Stomach (tissue), 4 donors: Measurements from ENCODE around the gene WFDC12.

ENCODE experiments used
- EP300 ChIP-seq: sonication (generic); formaldehyde crosslinking; IDR thresholded peaks from one replicate; pipeline ENCODE4 v1.6.1; 2017; ENCODE audit warnings: antibody characterized with exemption
- POLR2A ChIP-seq, 4 donors: fragments of 450-650 bp; IDR thresholded peaks; one replicate each; pipeline ENCODE4 v1.6.1; 2016; ENCODE audit warnings: antibody characterized with exemption in 4 of 4, control low read depth in 2 of 4, mild to moderate bottlenecking in 1 of 4, moderate library complexity in 1 of 4
- POLR2AphosphoS5 ChIP-seq, 3 donors: sonication (generic); formaldehyde crosslinking; IDR thresholded peaks; one replicate each; pipeline ENCODE4 v1.6.1; 2016; ENCODE audit warnings: antibody characterized with exemption in 3 of 3
- TF ChIP-seq, protein P1 (sequence below), 7 experiments: fragments of 450-650 bp in 4 of 7; fragments of 200-600 bp in 3 of 7; sonication (generic) in 3 of 7; IDR thresholded peaks; one replicate each; pipeline ENCODE4 v1.5.1; 2016 to 2019; ENCODE audit warnings: antibody characterized with exemption in 7 of 7, control low read depth in 2 of 7, mild to moderate bottlenecking in 1 of 7

DNA sequence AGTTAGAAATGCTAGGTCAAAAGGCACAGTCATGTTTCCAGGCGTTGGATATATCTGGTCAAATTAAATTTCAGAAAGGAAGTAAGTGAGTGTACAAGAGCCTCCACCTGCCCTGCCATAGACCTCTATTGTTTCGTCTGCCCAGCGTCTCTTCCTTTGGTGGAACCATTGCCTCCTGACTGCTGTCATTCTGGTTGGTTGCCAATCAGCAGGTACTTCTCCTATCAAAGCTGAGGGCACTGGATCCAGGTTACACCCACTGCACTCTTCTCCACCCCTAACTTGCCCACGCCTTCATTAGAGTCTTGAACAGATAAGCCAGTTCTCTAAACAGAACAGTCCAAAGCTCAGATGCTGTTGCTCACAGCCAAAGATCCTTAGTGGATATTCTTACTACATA is 6.7 kb downstream of the WFDC12 start:
- TF ChIP-seq POLR2A (IDR thresholded peaks at IDR 0.05) (no peak), POLR2AphosphoS5 (IDR thresholded peaks at IDR 0.05) (peak in 1 of 3 donors; percentile 10), EP300 (no peak)
- TF ChIP-seq, protein P1, sequence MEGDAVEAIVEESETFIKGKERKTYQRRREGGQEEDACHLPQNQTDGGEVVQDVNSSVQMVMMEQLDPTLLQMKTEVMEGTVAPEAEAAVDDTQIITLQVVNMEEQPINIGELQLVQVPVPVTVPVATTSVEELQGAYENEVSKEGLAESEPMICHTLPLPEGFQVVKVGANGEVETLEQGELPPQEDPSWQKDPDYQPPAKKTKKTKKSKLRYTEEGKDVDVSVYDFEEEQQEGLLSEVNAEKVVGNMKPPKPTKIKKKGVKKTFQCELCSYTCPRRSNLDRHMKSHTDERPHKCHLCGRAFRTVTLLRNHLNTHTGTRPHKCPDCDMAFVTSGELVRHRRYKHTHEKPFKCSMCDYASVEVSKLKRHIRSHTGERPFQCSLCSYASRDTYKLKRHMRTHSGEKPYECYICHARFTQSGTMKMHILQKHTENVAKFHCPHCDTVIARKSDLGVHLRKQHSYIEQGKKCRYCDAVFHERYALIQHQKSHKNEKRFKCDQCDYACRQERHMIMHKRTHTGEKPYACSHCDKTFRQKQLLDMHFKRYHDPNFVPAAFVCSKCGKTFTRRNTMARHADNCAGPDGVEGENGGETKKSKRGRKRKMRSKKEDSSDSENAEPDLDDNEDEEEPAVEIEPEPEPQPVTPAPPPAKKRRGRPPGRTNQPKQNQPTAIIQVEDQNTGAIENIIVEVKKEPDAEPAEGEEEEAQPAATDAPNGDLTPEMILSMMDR (IDR thresholded peaks at IDR 0.05) = no peak
